ENCODE results near the gene TTC23.

Gene TTC23

GRCh38 chr15:99125061-99125891 is 124.1 kb downstream of the TTC23 start:
- peaks cover 11% of the 10 kb centered on the region for H3K27me3 Mint-ChIP-seq
- no peaks in the 10 kb centered on the region for H3K36me3 Mint-ChIP-seq
- no peaks in the 10 kb centered on the region for H3K9me3 Mint-ChIP-seq
- DNase-seq (ENCODE audit: low spot score in 2 of 2) (no peak), ATAC-seq (ENCODE audit: low read depth) (no peak)
- H3K27ac Mint-ChIP-seq, result no peak overlapping the region
- H3K4me3 Mint-ChIP-seq, result no peak overlapping the region
- peaks cover 5% of the 10 kb centered on the region for H3K4me1 Mint-ChIP-seq

- no peaks in the 10 kb centered on the region for H3K9me3 Mint-ChIP-seq
- no peaks in the 10 kb centered on the region for H3K36me3 Mint-ChIP-seq
- DNase-seq (ENCODE audit: low spot score in 2 of 2), result no peak
- no peak overlapping the region for H3K27ac Mint-ChIP-seq
- H3K4me3 Mint-ChIP-seq, result no peak overlapping the region
- peaks cover 7% of the 10 kb centered on the region for H3K27me3 Mint-ChIP-seq
- ATAC-seq (ENCODE audit: low read depth), result no peak
- peaks cover 1% of the 10 kb centered on the region for H3K4me1 Mint-ChIP-seq
These were observed 124.7 kb downstream of the TTC23 start for GRCh38 chr15:99124641-99125040.

GRCh38 chr15:99123713-99124451 is 125.5 kb downstream of the TTC23 start:
- DNase-seq (ENCODE audit: low spot score in 2 of 2) (no peak), ATAC-seq (ENCODE audit: low read depth) (no peak)
- no peaks in the 10 kb centered on the region for H3K4me1 Mint-ChIP-seq
- H3K9me3 Mint-ChIP-seq, result no peaks in the 10 kb centered on the region
- H3K4me3 Mint-ChIP-seq, result no peak overlapping the region
- no peaks in the 10 kb centered on the region for H3K36me3 Mint-ChIP-seq
- peaks cover 6% of the 10 kb centered on the region for H3K27me3 Mint-ChIP-seq
- no peak overlapping the region for H3K27ac Mint-ChIP-seq

GRCh38 chr15:99122831-99123712 is 126.3 kb downstream of the TTC23 start:
- peaks cover 6% of the 10 kb centered on the region for H3K27me3 Mint-ChIP-seq
- ATAC-seq (ENCODE audit: low read depth) (no peak), DNase-seq (ENCODE audit: low spot score in 2 of 2) (no peak)
- H3K9me3 Mint-ChIP-seq, result no peaks in the 10 kb centered on the region
- no peaks in the 10 kb centered on the region for H3K36me3 Mint-ChIP-seq
- no peak overlapping the region for H3K27ac Mint-ChIP-seq
- H3K4me1 Mint-ChIP-seq, result no peaks in the 10 kb centered on the region
- no peak overlapping the region for H3K4me3 Mint-ChIP-seq

- Mint-ChIP-seq H3K9me3 (no peaks in the 10 kb centered on the region), H3K4me1 (no peaks in the 10 kb centered on the region)
- ATAC-seq (ENCODE audit: low read depth), result no peak
These were observed 127.5 kb downstream of the TTC23 start for GRCh38 chr15:99121691-99122410.

GRCh38 chr15:99121207-99121606 is 128.2 kb downstream of the TTC23 start:
- Mint-ChIP-seq H3K9me3 (no peaks in the 10 kb centered on the region), H3K27me3 (peaks cover 6% of the 10 kb centered on the region), H3K27ac (no peak overlapping the region), H3K4me3 (no peak overlapping the region), H3K4me1 (no peaks in the 10 kb centered on the region), H3K36me3 (no peaks in the 10 kb centered on the region)
- no peak for DNase-seq (ENCODE audit: low spot score in 2 of 2)
- no peak for ATAC-seq (ENCODE audit: low read depth)

More at GRCh38 chr15:99121691-99122410, 127.5 kb downstream of the TTC23 start:
- Mint-ChIP-seq H3K27me3 (peaks cover 6% of the 10 kb centered on the region), H3K36me3 (no peaks in the 10 kb centered on the region), H3K27ac (no peak overlapping the region), H3K4me3 (no peak overlapping the region)
- DNase-seq (ENCODE audit: low spot score in 2 of 2), result no peak

GRCh38 chr15:99120050-99120777 is 129.2 kb downstream of the TTC23 start:
- DNase-seq (ENCODE audit: low spot score in 2 of 2) (no peak), ATAC-seq (ENCODE audit: low read depth) (no peak)
- no peak overlapping the region for H3K27ac Mint-ChIP-seq
- H3K36me3 Mint-ChIP-seq, result no peaks in the 10 kb centered on the region
- H3K4me1 Mint-ChIP-seq, result no peaks in the 10 kb centered on the region
- peaks cover 6% of the 10 kb centered on the region for H3K27me3 Mint-ChIP-seq
- no peak overlapping the region for H3K4me3 Mint-ChIP-seq
- no peaks in the 10 kb centered on the region for H3K9me3 Mint-ChIP-seq

GRCh38 chr15:99118801-99119546 is 130.4 kb downstream of the TTC23 start:
- H3K36me3 Mint-ChIP-seq, result no peaks in the 10 kb centered on the region
- H3K4me1 Mint-ChIP-seq, result no peaks in the 10 kb centered on the region
- H3K9me3 Mint-ChIP-seq, result no peaks in the 10 kb centered on the region
- no peak overlapping the region for H3K27ac Mint-ChIP-seq
- no peak for DNase-seq (ENCODE audit: low spot score in 2 of 2)
- ATAC-seq (ENCODE audit: low read depth), result no peak
- H3K4me3 Mint-ChIP-seq, result no peak overlapping the region
- H3K27me3 Mint-ChIP-seq, result peaks cover 6% of the 10 kb centered on the region

- Mint-ChIP-seq H3K9me3 (no peaks in the 10 kb centered on the region), H3K4me3 (no peak overlapping the region), H3K36me3 (no peaks in the 10 kb centered on the region), H3K4me1 (no peaks in the 10 kb centered on the region), H3K27ac (no peak overlapping the region), H3K27me3 (peaks cover 6% of the 10 kb centered on the region)
- DNase-seq (ENCODE audit: low spot score in 2 of 2), result no peak
- ATAC-seq (ENCODE audit: low read depth), result no peak
These were observed 131.1 kb downstream of the TTC23 start for GRCh38 chr15:99118258-99118632.

GRCh38 chr15:99117563-99118257 is 131.7 kb downstream of the TTC23 start:
- Mint-ChIP-seq H3K36me3 (no peaks in the 10 kb centered on the region), H3K4me3 (no peak overlapping the region), H3K27me3 (peaks cover 6% of the 10 kb centered on the region), H3K4me1 (no peaks in the 10 kb centered on the region), H3K9me3 (no peaks in the 10 kb centered on the region), H3K27ac (no peak overlapping the region)
- no peak for ATAC-seq (ENCODE audit: low read depth)
- DNase-seq (ENCODE audit: low spot score in 2 of 2), result no peak

GRCh38 chr15:99117111-99117510 is 132.3 kb downstream of the TTC23 start:
- no peak overlapping the region for H3K27ac Mint-ChIP-seq
- DNase-seq (ENCODE audit: low spot score in 2 of 2), result no peak
- H3K4me3 Mint-ChIP-seq, result no peak overlapping the region
- ATAC-seq (ENCODE audit: low read depth), result no peak
- no peaks in the 10 kb centered on the region for H3K36me3 Mint-ChIP-seq
- H3K27me3 Mint-ChIP-seq, result peaks cover 6% of the 10 kb centered on the region
- H3K9me3 Mint-ChIP-seq, result no peaks in the 10 kb centered on the region
- no peaks in the 10 kb centered on the region for H3K4me1 Mint-ChIP-seq
